Nucleus accumbens (tissue), 56 donors: ENCODE results near the gene DCD.

ENCODE experiments used
- DNase-seq, 56 donors: peaks; one replicate each; lab custom pipeline; 2025; lab: John Stamatoyannopoulos, UW

DCD gene

GRCh38 chr12:54612225-54612750 lies 35.9 kb downstream of the DCD start:
- no peak for DNase-seq

- no peak for DNase-seq
Measured at GRCh38 chr12:54611715-54612149, 36.4 kb downstream of the DCD start.

GRCh38 chr12:54608769-54609168 lies 39.4 kb downstream of the DCD start:
- DNase-seq: no peak

- DNase-seq: no peak
Measured at GRCh38 chr12:54608156-54608555, 40.0 kb downstream of the DCD start.

- DNase-seq: no peak
Measured at GRCh38 chr12:54606556-54606955, 41.6 kb downstream of the DCD start.

GRCh38 chr12:54605138-54605970 lies 42.8 kb downstream of the DCD start:
- DNase-seq: no peak

GRCh38 chr12:54604436-54604835 lies 43.7 kb downstream of the DCD start:
- DNase-seq: no peak

- DNase-seq: no peak
Measured at GRCh38 chr12:54603872-54604271, 44.3 kb downstream of the DCD start.

- DNase-seq: peak in 35 of 56 donors; percentile 6 to 82 (median 26)
Measured at GRCh38 chr12:54603173-54603814, 44.9 kb downstream of the DCD start.

GRCh38 chr12:54602661-54603060 lies 45.5 kb downstream of the DCD start:
- DNase-seq: no peak

- no peak for DNase-seq
Measured at GRCh38 chr12:54601841-54602240, 46.3 kb downstream of the DCD start.

GRCh38 chr12:54598970-54599369 lies 49.2 kb downstream of the DCD start:
- DNase-seq: no peak

GRCh38 chr12:54596526-54596946 lies 51.6 kb downstream of the DCD start:
- DNase-seq: peak in 44 of 56 donors; percentile 7 to 76 (median 34)

GRCh38 chr12:54595471-54595870 lies 52.7 kb downstream of the DCD start:
- DNase-seq: no peak
